HL-60 (cell line): ENCODE results near the gene MADCAM1.

Experiments used
- DNase-seq, 2 experiments: peaks; one replicate each; pipeline ENCODE4 v3.0.0-alpha.2; 2010 to 2020; ENCODE audit warnings: low read depth in 1 of 2, low spot score in 1 of 2
- H3K27ac ChIP-seq: fragments of 250-450 bp; sonication (Bioruptor Pico); replicated peaks from 2 replicates; pipeline ENCODE4 v1.5.1; 2020; ENCODE audit warnings: mild to moderate bottlenecking, moderate library complexity
- H3K27me3 ChIP-seq: fragments of 250-450 bp; sonication (Bioruptor Pico); 2 replicates; pipeline ENCODE4 v1.5.1; 2021; ENCODE audit warnings: mild to moderate bottlenecking, moderate library complexity; ENCODE audit not compliant: insufficient read depth, poor library complexity, severe bottlenecking
- H3K4me3 ChIP-seq: replicated peaks from 2 replicates; pipeline ENCODE4 v1.5.1; 2011; ENCODE audit warnings: mild to moderate bottlenecking, control low read depth, low read length; ENCODE audit not compliant: insufficient read depth
- CTCF ChIP-seq: IDR thresholded peaks from one replicate; pipeline ENCODE4 v1.5.1; 2011; ENCODE audit warnings: low read length, control low read depth, inconsistent platforms; ENCODE audit not compliant: insufficient read depth
- GABPA ChIP-seq: IDR thresholded peaks from 2 replicates; pipeline ENCODE4 v1.6.1; 2012; ENCODE audit warnings: low read depth
- POLR2AphosphoS5 ChIP-seq: IDR thresholded peaks from 2 replicates; pipeline ENCODE4 v1.6.1; 2012; ENCODE audit warnings: low read depth
- REST ChIP-seq: IDR thresholded peaks from 2 replicates; pipeline ENCODE4 v1.6.1; 2012; ENCODE audit warnings: low read depth; ENCODE audit not compliant: insufficient replicate concordance
- SPI1 ChIP-seq: IDR thresholded peaks from 2 replicates; pipeline ENCODE4 v1.6.1; 2012; ENCODE audit warnings: low read depth, mild to moderate bottlenecking, borderline replicate concordance

MADCAM1 gene

GRCh38 chr19:460877-461720 is 35.2 kb upstream of the MADCAM1 start, which contains the start of gene SHC2:
Gene SHC2 (minus strand): TSS chr19:461033. CDS start chr19:460996, 37 bp downstream.
- Histone ChIP-seq H3K4me3 (no peak within 1 kb of the TSS), H3K27ac (no peak within 1 kb of the TSS), H3K27me3 (peaks cover 20% of the 10 kb centered on the region)
- no peak for TF ChIP-seq SPI1
- no peak for TF ChIP-seq POLR2AphosphoS5
- no peak for TF ChIP-seq GABPA
- no peak for TF ChIP-seq CTCF
- TF ChIP-seq REST: no peak
- DNase-seq: no peak

GRCh38 chr19:461721-462551 is 34.4 kb upstream of the MADCAM1 start:
- no peak overlapping the region for H3K27ac ChIP-seq
- no peak for DNase-seq

GRCh38 chr19:463483-464207 is 32.6 kb upstream of the MADCAM1 start:
- Histone ChIP-seq H3K27me3 (peaks cover 20% of the 10 kb centered on the region), H3K4me3 (no peak overlapping the region), H3K27ac (no peak overlapping the region)
- TF ChIP-seq SPI1 (no peak), GABPA (no peak), REST (no peak), CTCF (no peak), POLR2AphosphoS5 (no peak)
- no peak for DNase-seq

More at GRCh38 chr19:461721-462551, 34.4 kb upstream of the MADCAM1 start:
- H3K27me3 ChIP-seq: peaks cover 20% of the 10 kb centered on the region
- no peak overlapping the region for H3K4me3 ChIP-seq
- TF ChIP-seq GABPA (no peak), SPI1 (no peak), CTCF (no peak)
